WTC11 (cell line): ENCODE measurements around the gene TCEANC2. TPM values are rescaled to one million over a fixed set of nuclear protein-coding genes. Genes with fewer than 3 reads are reported as not detected.
"Not testable (repeated sequence)": the region's sequence is repeated elsewhere in the genome, so short reads cannot be mapped to it uniquely, and the experiment has no call there.

Experiments used
- ATAC-seq: fragments of 200-7000 bp; cut with Tn5 transposase; 2 replicates; pipeline ENCODE4 v1.10.0; 2021; ENCODE audit warnings: mild to moderate bottlenecking, moderate library complexity
- CTCF ChIA-PET: fragments of 300-600 bp; sonication (Branson Sonifier 250); formaldehyde crosslinking; loops from one replicate; lab custom pipeline; 2021; ENCODE audit warnings: antibody characterized with exemption; lab: Charles Lee
- POLR2A ChIA-PET: fragments of 350-600 bp; sonication (Branson Sonifier 250); formaldehyde crosslinking; loops from one replicate; lab custom pipeline; 2021; ENCODE audit warnings: antibody characterized with exemption; lab: Charles Lee
- DNase-seq: peaks from one replicate; pipeline ENCODE4 v3.0.0; 2021; ENCODE audit warnings: low spot score
- H3K27ac Mint-ChIP-seq: 2 replicates; pipeline ENCODE4 v1.8.0; 2021; ENCODE audit warnings: mixed read lengths
- H3K27me3 Mint-ChIP-seq: 2 replicates; pipeline ENCODE4 v1.8.0; 2021; ENCODE audit warnings: low read depth, mild to moderate bottlenecking, moderate library complexity, mixed read lengths
- H3K36me3 Mint-ChIP-seq: 2 replicates; pipeline ENCODE4 v1.8.0; 2021; ENCODE audit warnings: mixed read lengths
- H3K4me1 Mint-ChIP-seq: 2 replicates; pipeline ENCODE4 v1.8.0; 2022; ENCODE audit warnings: mixed read lengths
- H3K4me3 Mint-ChIP-seq: 2 replicates; pipeline ENCODE4 v1.8.0; 2021; ENCODE audit warnings: mild to moderate bottlenecking, moderate library complexity, mixed read lengths
- H3K9me3 Mint-ChIP-seq: 2 replicates; pipeline ENCODE4 v1.8.0; 2021; ENCODE audit warnings: mixed read lengths
- AR ChIP-seq: fragments of 250-450 bp; sonication (Bioruptor Pico); IDR thresholded peaks from 2 replicates; pipeline ENCODE4 v1.9.0; 2021; ENCODE audit warnings: mild to moderate bottlenecking
- ATF2 ChIP-seq: sonication (generic); formaldehyde crosslinking; IDR thresholded peaks from 2 replicates; pipeline ENCODE4 v1.8.1; 2022; ENCODE audit warnings: low read depth, missing genetic modification reagents, borderline replicate concordance
- ESRRA ChIP-seq: sonication (generic); formaldehyde crosslinking; IDR thresholded peaks from 2 replicates; pipeline ENCODE4 v1.8.1; 2022; ENCODE audit warnings: mild to moderate bottlenecking, missing genetic modification reagents, borderline replicate concordance
- MYBL2 ChIP-seq: sonication (generic); formaldehyde crosslinking; IDR thresholded peaks from 2 replicates; pipeline ENCODE4 v1.8.1; 2023; ENCODE audit warnings: mild to moderate bottlenecking, moderate library complexity, missing genetic modification reagents
- NR3C1 ChIP-seq: sonication (generic); formaldehyde crosslinking; conservative IDR thresholded peaks from 2 replicates; pipeline ENCODE4 v1.8.1; 2023; ENCODE audit warnings: low read depth, mild to moderate bottlenecking, missing genetic modification reagents
- STAT6 ChIP-seq: sonication (generic); formaldehyde crosslinking; conservative IDR thresholded peaks from 2 replicates; pipeline ENCODE4 v1.8.1; 2023; ENCODE audit warnings: mild to moderate bottlenecking, low read depth, missing genetic modification reagents, moderate library complexity
- ZNF425 ChIP-seq: fragments of 250-450 bp; sonication (Bioruptor Pico); conservative IDR thresholded peaks from 2 replicates; pipeline ENCODE4 v1.9.0; 2021; ENCODE audit warnings: mild to moderate bottlenecking
- total RNA-seq: library from RNA; stranded (reverse); gene quantifications from 3 replicates; pipeline ENCODE4 v1.2.3, GENCODE V29; 2021
- TF ChIP-seq, protein P1 (sequence below): sonication (generic); formaldehyde crosslinking; IDR thresholded peaks from 2 replicates; pipeline ENCODE4 v1.8.0; 2022; ENCODE audit warnings: mild to moderate bottlenecking, missing genetic modification reagents

Gene TCEANC2
- total RNA-seq, 1 experiment from 2014 or later = 6.3 TPM

- no peak for TF ChIP-seq NR3C1 (CRISPR knock-in tag)
- no peak for TF ChIP-seq ATF2 (CRISPR knock-in tag)
- TF ChIP-seq MYBL2 (CRISPR knock-in tag) = peak; percentile 66; the same call in 1 of the 2 replicates
- TF ChIP-seq ESRRA (CRISPR knock-in tag) = 0 out of 2 replicates have a peak, but pooled peaks have one; percentile 71
- TF ChIP-seq STAT6 (CRISPR knock-in tag) = no peak
- no peak for TF ChIP-seq ZNF425
- TF ChIP-seq, protein P1, sequence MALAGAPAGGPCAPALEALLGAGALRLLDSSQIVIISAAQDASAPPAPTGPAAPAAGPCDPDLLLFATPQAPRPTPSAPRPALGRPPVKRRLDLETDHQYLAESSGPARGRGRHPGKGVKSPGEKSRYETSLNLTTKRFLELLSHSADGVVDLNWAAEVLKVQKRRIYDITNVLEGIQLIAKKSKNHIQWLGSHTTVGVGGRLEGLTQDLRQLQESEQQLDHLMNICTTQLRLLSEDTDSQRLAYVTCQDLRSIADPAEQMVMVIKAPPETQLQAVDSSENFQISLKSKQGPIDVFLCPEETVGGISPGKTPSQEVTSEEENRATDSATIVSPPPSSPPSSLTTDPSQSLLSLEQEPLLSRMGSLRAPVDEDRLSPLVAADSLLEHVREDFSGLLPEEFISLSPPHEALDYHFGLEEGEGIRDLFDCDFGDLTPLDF (CRISPR knock-in tag) = no peak
- no peak for TF ChIP-seq AR (CRISPR knock-in tag)
Measured at GRCh38 chr1:54052934-54053744, at the start of gene TCEANC2, which contains the start of gene TMEM59 (continued).

- DNase-seq, H3K27ac Mint-ChIP-seq, ATAC-seq, H3K4me1 Mint-ChIP-seq, H3K4me3 Mint-ChIP-seq, POLR2A ChIA-PET, H3K36me3 Mint-ChIP-seq: not testable (repeated sequence)
- CTCF ChIA-PET = interaction anchor here (1.7 kb wide), 1 partner anchor 12 kb away, joined by 8 read pairs; no protein-coding TSS in a partner anchor
- Mint-ChIP-seq H3K27me3 (peaks cover 14% of the 10 kb centered on the region), H3K9me3 (peaks cover 15% of the 10 kb centered on the region)
Measured at GRCh38 chr1:54003750-54004480, 49.5 kb upstream of the TCEANC2 start.
